Parathyroid adenoma (tissue), 2 donors: ENCODE data around the gene C5AR1.

Experiments used
- H2AFZ ChIP-seq: fragments of 300-600 bp; sonication (generic); one replicate; pipeline ENCODE4 v1.7.0; 2017; ENCODE audit warnings: antibody characterized with exemption, mild to moderate bottlenecking
- H3K27ac ChIP-seq: fragments of 300-600 bp; sonication (generic); one replicate; pipeline ENCODE4 v1.7.0; 2017
- H3K27me3 ChIP-seq: fragments of 300-600 bp; sonication (generic); one replicate; pipeline ENCODE4 v1.7.0; 2017; ENCODE audit warnings: low read length; ENCODE audit not compliant: control insufficient read depth, insufficient read depth
- H3K36me3 ChIP-seq: fragments of 300-600 bp; sonication (generic); one replicate; pipeline ENCODE4 v1.7.0; 2017; ENCODE audit warnings: low read length; ENCODE audit not compliant: control insufficient read depth, insufficient read depth
- H3K4me1 ChIP-seq: fragments of 300-600 bp; sonication (generic); one replicate; pipeline ENCODE4 v1.7.0; 2017; ENCODE audit warnings: control low read depth
- H3K4me2 ChIP-seq: fragments of 300-600 bp; sonication (generic); one replicate; pipeline ENCODE4 v1.7.0; 2017; ENCODE audit warnings: low read length
- H3K4me3 ChIP-seq: fragments of 300-600 bp; sonication (generic); one replicate; pipeline ENCODE4 v1.7.0; 2017; ENCODE audit warnings: low read depth, low read length
- H3K79me2 ChIP-seq: fragments of 300-600 bp; sonication (generic); one replicate; pipeline ENCODE4 v1.7.0; 2017; ENCODE audit warnings: control low read depth
- H3K9ac ChIP-seq: fragments of 300-600 bp; sonication (generic); one replicate; pipeline ENCODE4 v1.7.0; 2017; ENCODE audit warnings: mild to moderate bottlenecking
- H3K9me3 ChIP-seq: fragments of 300-600 bp; sonication (generic); one replicate; pipeline ENCODE4 v1.7.0; 2017; ENCODE audit warnings: low read length; ENCODE audit not compliant: control insufficient read depth
- CTCF ChIP-seq: fragments of 300-600 bp; sonication (generic); IDR thresholded peaks from one replicate; pipeline ENCODE4 v1.7.0; 2017; ENCODE audit warnings: antibody characterized with exemption, mild to moderate bottlenecking
- donor health status: primary hyperparathyroidism.

Gene C5AR1

GRCh38 chr19:47313754-47314295 lies 4.2 kb downstream of the C5AR1 start:
- Histone ChIP-seq H3K4me2 (no peak overlapping the region), H3K9ac (no peak overlapping the region), H3K4me3 (no peak overlapping the region), H2AFZ (no peak overlapping the region), H3K27me3 (no peaks in the 10 kb centered on the region), H3K9me3 (no peaks in the 10 kb centered on the region), H3K4me1 (no peaks in the 10 kb centered on the region), H3K79me2 (no peaks in the 10 kb centered on the region), H3K27ac (no peak overlapping the region), H3K36me3 (no peaks in the 10 kb centered on the region)
- TF ChIP-seq CTCF = no peak

- H2AFZ ChIP-seq = no peak overlapping the region
- no peak for TF ChIP-seq CTCF
- no peak overlapping the region for H3K9ac ChIP-seq
- no peak overlapping the region for H3K4me2 ChIP-seq
- no peaks in the 10 kb centered on the region for H3K4me1 ChIP-seq
- no peaks in the 10 kb centered on the region for H3K9me3 ChIP-seq
- no peaks in the 10 kb centered on the region for H3K79me2 ChIP-seq
- H3K4me3 ChIP-seq = no peak overlapping the region
- no peaks in the 10 kb centered on the region for H3K27me3 ChIP-seq
- H3K27ac ChIP-seq = no peak overlapping the region
- H3K36me3 ChIP-seq = no peaks in the 10 kb centered on the region
These were observed 5.6 kb downstream of the C5AR1 start for GRCh38 chr19:47315125-47315821.

- Histone ChIP-seq H3K9me3 (no peaks in the 10 kb centered on the region), H3K27ac (no peak overlapping the region), H2AFZ (no peak overlapping the region), H3K36me3 (no peaks in the 10 kb centered on the region), H3K79me2 (no peaks in the 10 kb centered on the region), H3K4me3 (no peak overlapping the region), H3K4me1 (no peaks in the 10 kb centered on the region), H3K4me2 (no peak overlapping the region), H3K27me3 (no peaks in the 10 kb centered on the region), H3K9ac (no peak overlapping the region)
- no peak for TF ChIP-seq CTCF
These were observed 6.9 kb downstream of the C5AR1 start for GRCh38 chr19:47316513-47316912.

- TF ChIP-seq CTCF = no peak
- Histone ChIP-seq H3K79me2 (no peaks in the 10 kb centered on the region), H3K4me2 (no peak overlapping the region), H3K27ac (no peak overlapping the region), H3K9me3 (no peaks in the 10 kb centered on the region), H2AFZ (no peak overlapping the region), H3K27me3 (no peaks in the 10 kb centered on the region), H3K4me1 (no peaks in the 10 kb centered on the region), H3K36me3 (no peaks in the 10 kb centered on the region), H3K4me3 (no peak overlapping the region), H3K9ac (no peak overlapping the region)
These were observed 10.5 kb downstream of the C5AR1 start for GRCh38 chr19:47319923-47320871.
